Measurements from ENCODE around the gene FAM53B. TPM values are rescaled to one million over a fixed set of nuclear protein-coding genes. Genes with fewer than 3 reads are reported as not detected.

Gene FAM53B
- total RNA-seq, 4 donors from 2014 or later: 63.5 to 75.5 (median 67.3) TPM

DNA sequence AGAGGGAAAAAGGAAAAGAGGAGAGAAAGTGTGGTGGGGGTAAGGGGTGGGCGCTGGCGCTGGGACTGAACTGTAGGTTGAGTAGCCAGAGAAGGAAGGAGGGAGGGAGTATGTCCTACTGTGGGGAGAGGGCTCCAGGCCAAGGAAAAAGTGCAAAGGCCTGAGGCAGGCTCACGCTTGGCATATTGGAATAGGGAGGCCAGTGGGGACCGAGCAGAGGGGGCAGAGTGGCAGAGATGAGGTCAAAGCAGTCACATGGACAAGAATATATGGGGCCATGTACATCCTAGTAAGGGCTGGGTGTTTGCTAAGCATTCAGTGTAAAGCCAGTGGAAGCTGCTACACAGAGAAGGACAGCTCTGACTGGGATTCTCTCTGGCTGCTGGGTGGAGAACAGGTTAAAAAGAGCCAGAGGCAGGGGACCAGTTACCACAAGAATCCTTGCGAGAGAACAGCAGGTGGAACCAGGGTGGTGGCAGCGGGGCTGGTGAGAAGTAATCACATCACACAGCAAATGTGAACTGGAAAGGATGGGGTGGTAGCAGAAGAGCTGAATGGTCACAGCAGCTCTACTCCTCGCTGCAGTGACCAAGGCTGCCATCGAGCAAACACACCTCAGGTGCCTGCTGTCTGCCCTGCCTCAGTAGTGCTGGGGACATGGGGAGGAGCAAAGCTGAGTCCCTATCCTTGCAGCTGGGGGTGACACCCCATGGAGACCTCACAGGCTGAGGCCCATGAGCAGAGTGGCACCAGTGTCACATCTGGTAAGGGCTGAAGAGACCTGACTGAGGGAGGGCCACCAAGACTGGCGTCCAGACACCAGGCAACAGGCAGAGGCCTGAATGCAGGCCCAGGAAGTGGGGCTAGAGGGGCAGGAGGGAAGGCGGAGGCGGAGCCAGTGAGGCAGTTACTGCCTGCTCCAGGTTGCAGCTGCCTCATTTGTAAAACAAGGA is 39.5 kb downstream of the FAM53B start:
- peaks cover 99% of the 10 kb centered on the region for H3K4me1 ChIP-seq
- TF ChIP-seq, protein P1, sequence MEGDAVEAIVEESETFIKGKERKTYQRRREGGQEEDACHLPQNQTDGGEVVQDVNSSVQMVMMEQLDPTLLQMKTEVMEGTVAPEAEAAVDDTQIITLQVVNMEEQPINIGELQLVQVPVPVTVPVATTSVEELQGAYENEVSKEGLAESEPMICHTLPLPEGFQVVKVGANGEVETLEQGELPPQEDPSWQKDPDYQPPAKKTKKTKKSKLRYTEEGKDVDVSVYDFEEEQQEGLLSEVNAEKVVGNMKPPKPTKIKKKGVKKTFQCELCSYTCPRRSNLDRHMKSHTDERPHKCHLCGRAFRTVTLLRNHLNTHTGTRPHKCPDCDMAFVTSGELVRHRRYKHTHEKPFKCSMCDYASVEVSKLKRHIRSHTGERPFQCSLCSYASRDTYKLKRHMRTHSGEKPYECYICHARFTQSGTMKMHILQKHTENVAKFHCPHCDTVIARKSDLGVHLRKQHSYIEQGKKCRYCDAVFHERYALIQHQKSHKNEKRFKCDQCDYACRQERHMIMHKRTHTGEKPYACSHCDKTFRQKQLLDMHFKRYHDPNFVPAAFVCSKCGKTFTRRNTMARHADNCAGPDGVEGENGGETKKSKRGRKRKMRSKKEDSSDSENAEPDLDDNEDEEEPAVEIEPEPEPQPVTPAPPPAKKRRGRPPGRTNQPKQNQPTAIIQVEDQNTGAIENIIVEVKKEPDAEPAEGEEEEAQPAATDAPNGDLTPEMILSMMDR (IDR thresholded peaks at IDR 0.05): no peak
- TF ChIP-seq POLR2A (IDR thresholded peaks at IDR 0.05) (no peak), EP300 (IDR thresholded peaks at IDR 0.05) (no peak), POLR2AphosphoS5 (IDR thresholded peaks at IDR 0.05) (no peak)
- H3K4me3 ChIP-seq: no peak overlapping the region
- no peaks in the 10 kb centered on the region for H3K27me3 ChIP-seq
- no peak for DNase-seq (ENCODE audit: low spot score in 2 of 2)
- peaks cover 27% of the 10 kb centered on the region for H3K36me3 ChIP-seq
- 81% methylated on average over 11 of the region's 11 CpGs for WGBS
- no peaks in the 10 kb centered on the region for H3K9me3 ChIP-seq
- peak overlapping the region; percentile 76 for H3K27ac ChIP-seq

DNA sequence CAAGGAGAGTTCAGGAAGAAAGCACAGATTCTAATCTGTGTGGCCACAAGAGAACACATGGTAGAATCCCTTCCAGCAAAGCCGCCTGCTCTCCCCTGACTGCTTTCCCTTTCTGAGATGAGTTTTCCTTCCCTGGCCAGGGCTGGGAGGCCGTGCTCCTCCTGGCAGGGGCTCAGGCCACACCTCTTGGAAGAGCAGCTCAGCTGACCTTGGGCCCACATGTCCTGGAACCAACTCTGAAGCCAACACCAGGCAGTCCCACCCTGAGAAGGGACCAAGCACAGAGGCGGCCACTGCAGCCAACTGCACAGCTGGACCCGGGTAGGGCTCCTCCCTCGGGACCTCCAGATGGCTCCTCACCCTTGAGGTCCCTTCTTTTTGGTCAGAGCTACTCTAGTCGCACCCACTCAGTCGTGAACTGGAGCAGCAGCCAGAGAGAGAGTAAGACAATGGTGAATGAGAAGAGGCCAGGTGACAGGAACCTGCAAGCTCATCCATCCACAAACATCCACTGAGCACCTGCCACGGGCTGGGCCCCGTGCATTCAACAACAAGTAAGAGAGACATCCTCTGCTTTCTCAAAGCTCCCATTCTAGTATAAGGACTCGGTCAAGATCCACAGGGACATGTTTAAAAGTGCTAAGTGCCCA is 40.3 kb downstream of the FAM53B start:
- Histone ChIP-seq H3K9me3 (no peaks in the 10 kb centered on the region), H3K27me3 (no peaks in the 10 kb centered on the region), H3K4me3 (no peak overlapping the region), H3K4me1 (peaks cover 99% of the 10 kb centered on the region), H3K27ac (peak overlapping the region; percentile 76), H3K36me3 (peaks cover 27% of the 10 kb centered on the region)
- DNase-seq (ENCODE audit: low spot score in 2 of 2): no peak
- TF ChIP-seq POLR2AphosphoS5 (IDR thresholded peaks at IDR 0.05) (no peak), POLR2A (IDR thresholded peaks at IDR 0.05) (no peak), EP300 (IDR thresholded peaks at IDR 0.05) (no peak)
- TF ChIP-seq, protein P1 (IDR thresholded peaks at IDR 0.05): no peak
- WGBS: 71% methylated on average over 9 of the region's 10 CpGs

DNA sequence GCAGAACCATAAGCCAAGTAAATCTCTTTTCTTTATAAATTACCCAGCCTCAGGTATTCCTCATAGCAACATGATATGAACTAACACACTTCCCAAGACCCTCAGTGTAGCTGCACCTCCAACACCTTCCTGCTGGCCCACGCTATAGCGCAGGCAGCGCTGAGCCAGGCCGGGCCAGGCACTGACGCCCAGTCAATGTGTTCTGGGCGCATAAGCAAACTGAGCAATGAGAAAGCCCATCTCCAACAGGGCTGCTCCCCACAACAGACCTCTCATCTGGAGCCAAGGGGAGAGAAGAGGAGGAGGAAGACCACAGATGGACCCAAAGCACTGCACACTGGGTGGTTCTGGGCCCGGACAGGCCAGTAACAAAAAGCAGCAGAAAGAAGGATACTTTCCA is 40.8 kb downstream of the FAM53B start:
- Histone ChIP-seq H3K27ac (peak overlapping the region; percentile 76), H3K9me3 (no peaks in the 10 kb centered on the region), H3K36me3 (peaks cover 27% of the 10 kb centered on the region), H3K4me3 (no peak overlapping the region), H3K27me3 (no peaks in the 10 kb centered on the region), H3K4me1 (peaks cover 99% of the 10 kb centered on the region)
- WGBS: 76% methylated on average over 7 of the region's 7 CpGs
- DNase-seq (ENCODE audit: low spot score in 2 of 2): no peak
- TF ChIP-seq EP300 (IDR thresholded peaks at IDR 0.05) (no peak), POLR2AphosphoS5 (IDR thresholded peaks at IDR 0.05) (no peak), POLR2A (IDR thresholded peaks at IDR 0.05) (no peak)
- TF ChIP-seq, protein P1 (IDR thresholded peaks at IDR 0.05): no peak

DNA sequence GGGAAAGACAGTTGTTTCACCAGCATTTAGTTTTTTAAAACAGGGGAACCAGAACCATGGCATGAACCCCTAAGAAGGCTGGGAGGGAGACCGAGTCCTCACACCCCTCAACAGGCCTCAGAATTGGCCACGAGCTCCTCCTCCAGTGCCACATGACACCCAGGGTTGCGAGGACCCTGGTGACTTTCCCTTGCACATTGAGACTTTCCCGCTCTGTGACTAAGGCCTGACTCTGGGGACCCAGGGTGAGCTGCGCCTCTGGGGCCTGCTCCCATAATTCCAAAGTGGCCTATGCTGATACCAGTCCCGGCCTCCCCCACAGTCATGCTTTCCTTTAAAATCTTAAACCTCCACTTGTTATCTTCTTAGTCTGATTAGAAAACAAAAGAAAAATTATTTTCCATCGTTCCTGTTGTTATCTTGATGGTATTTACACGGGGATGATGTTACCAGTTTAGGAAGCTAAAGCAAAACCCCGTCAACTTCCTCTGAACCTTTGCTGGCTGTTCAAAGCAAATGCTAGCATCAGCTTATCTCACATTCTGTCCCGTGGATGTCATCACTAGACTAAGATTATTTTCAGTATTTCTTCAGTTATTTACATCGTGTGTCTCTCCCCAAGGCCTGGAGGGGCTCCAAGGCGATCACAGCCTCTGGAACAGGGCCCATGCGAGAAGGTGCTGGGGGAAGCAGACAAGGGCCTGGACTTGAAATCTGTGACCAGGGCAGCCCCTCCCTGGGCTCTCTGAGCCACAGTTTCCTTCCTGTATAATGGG is 42.1 kb downstream of the FAM53B start:
- Histone ChIP-seq H3K27ac (peak overlapping the region; percentile 76), H3K4me3 (no peak overlapping the region), H3K27me3 (no peaks in the 10 kb centered on the region), H3K36me3 (peaks cover 27% of the 10 kb centered on the region), H3K4me1 (peaks cover 99% of the 10 kb centered on the region), H3K9me3 (no peaks in the 10 kb centered on the region)
- WGBS: 63% methylated on average over 13 of the region's 13 CpGs
- DNase-seq (ENCODE audit: low spot score in 2 of 2): no peak
- TF ChIP-seq POLR2A (IDR thresholded peaks at IDR 0.05) (no peak), EP300 (IDR thresholded peaks at IDR 0.05) (no peak), POLR2AphosphoS5 (IDR thresholded peaks at IDR 0.05) (no peak)
- TF ChIP-seq, protein P1 (IDR thresholded peaks at IDR 0.05): no peak
